HG03521 (cell line): Measurements from ENCODE around the gene C1QTNF9.
"Not testable (repeated sequence)": the region's sequence is repeated elsewhere in the genome, so short reads cannot be mapped to it uniquely, and the experiment has no call there.

ENCODE experiments used
- ATAC-seq: cut with Tn5 transposase; IDR thresholded peaks from one replicate; pipeline ENCODE4 v1.9.1; 2021; ENCODE audit warnings: mild to moderate bottlenecking, moderate library complexity; ENCODE audit not compliant: unreplicated experiment

Gene C1QTNF9

DNA sequence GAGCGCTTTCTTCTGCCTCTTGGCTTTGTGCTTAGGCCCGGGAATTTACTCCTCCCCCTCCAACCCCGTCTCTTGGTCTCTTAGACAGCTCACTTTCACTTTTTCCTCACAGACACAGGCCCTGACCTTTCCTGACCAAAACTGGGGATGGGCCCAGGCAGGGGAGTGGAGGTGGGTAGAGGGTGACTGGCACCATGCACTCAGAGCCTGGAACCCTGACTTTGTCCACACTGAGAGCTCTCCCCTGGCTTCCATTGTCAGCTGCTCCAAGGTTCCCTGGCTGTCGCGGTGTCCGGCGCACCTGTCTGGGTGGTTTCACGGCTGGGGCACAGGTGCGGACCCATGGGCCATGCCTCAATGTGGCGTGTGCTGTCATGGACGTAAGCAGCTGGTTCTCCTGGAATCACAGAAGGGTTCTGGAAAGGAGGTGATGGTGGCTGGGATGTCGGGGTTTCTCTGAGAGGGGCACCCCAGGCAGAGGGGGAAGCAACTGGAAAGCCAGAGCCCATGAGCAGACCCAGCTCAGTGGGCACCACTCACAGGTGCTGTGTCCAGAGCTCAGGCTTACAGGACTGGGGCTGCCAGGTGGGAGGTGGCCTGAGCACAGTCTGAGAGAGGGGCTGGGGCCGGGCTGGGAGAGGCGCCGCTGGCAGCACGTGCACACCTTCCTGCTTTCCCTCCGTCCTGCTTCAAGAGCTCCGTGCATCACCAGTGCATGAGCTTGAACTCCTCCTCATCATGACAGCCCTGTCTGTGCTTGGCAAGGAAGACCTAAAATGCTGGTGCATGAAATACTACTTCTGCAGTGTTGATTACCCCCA, 28.0 kb upstream of the C1QTNF9 start:
- ATAC-seq = no peak

DNA sequence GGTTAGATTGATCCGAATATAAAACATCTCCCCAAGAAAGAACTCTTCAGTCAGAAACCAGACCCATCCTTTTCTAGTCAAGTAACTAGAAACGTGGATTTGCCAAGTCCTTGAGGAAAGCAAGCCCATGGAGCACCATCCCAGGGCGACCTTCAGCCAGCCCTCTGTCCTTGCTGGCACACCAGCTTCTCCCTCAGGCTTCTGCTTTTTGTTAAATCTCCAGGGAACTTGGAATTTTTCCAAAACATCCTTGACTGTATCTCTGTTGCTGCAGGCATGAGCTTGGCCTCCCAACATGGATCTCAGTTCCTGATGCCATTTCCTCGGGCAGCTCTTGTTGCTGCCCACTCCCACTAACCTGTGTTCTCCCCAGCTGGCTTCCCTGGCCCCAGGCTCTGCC, 27.1 kb upstream of the C1QTNF9 start:
- no peak for ATAC-seq

DNA sequence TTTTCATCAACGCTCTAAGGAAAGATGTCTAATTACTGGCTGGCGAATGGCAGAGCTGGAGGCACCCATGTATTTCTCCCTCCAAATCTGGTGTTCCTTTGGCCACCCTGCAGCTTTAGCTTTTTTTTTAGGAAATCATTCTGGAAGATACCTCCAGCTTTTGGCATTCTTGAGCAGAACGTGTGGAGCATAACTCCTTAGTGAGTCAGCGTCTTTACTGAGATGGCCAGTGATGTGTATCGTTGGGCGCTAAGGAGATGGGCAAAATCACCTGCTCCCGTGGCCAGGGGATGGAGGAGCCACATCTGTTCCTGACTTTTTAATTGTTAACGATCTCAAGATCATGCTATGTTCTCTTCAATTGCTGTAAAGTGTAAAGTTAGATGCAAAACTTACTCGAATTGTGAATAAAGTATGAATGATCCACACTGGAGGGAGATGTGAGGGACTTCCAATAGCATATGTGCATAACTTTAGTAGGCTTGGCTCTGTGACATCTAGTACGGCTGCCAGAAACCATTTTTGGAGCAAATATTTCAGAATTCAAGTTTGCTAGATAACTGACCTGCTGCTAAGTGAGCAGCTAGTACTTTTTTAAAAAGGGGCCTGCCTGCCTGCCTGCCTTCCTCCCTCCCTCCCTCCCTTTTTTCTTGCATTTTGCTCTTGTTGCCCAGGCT, 24.4 kb upstream of the C1QTNF9 start:
- ATAC-seq = no peak

DNA sequence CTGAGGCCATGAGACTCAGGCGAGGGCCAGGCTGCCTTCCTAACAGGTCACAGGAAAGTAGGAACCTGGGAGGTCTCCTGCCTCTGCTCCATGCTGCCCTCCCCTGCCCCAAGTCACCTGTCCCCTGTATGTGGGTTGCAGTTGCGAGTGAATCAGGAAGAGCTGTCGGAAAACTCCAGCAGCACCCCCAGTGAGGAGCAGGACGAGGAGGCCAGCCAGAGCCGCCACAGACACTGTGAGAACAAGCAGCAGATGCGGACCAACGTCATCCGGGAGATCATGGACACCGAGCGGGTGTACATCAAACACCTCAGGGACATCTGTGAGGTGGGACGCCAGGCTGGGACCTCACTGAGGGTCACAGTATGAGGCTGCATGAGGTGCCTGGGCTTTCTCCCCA, 22.8 kb upstream of the C1QTNF9 start:
- ATAC-seq = no peak

- ATAC-seq = no peak
Observed at GRCh38 chr13:24287748-24288287, 21.6 kb upstream of the C1QTNF9 start.

DNA sequence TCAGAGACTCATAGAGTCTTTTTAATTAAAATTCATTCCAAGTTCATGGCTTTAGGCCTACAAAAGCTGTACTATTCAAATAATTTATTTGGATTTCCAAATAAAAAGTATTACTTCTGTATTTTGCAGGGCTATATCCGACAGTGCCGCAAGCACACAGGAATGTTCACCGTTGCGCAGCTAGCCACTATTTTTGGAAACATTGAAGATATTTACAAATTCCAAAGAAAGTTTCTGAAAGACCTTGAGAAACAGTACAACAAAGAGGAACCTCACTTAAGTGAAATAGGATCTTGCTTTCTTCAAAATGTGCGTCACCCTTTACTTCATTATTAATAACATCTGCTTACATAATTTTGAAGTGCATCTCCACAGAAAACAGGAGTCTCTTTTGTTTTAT, 20.5 kb upstream of the C1QTNF9 start:
- no peak for ATAC-seq

DNA sequence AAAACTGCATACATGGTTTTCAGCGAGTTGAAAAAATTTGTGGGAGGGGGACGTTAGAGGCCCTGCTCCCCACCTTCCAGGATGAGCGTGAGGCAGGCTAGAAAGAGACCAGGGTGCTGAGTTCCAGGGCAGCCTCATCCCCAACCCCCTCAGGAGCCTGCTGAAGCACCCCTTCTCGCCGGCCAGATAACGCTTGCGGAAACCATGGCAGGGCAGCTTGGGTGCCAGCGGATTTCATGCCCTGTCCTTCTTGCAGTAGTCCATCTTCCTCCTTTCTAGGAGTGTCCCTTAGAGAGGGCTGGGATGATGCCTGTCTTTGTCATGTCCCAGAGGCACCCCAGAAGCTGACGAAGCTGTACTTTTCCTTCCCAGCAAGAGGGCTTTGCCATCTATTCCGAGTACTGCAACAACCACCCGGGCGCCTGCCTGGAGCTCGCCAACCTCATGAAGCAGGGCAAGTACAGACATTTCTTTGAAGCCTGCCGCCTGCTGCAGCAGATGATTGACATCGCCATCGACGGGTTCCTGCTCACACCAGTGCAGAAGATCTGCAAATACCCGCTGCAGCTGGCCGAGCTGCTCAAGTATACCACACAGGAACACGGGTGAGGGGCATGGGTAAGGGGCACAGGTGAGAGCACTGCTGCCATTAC, 19.0 kb upstream of the C1QTNF9 start:
- ATAC-seq = no peak

- no peak for ATAC-seq
Observed at GRCh38 chr13:24292481-24292880, 16.9 kb upstream of the C1QTNF9 start.

GRCh38 chr13:24293746-24294145, 15.6 kb upstream of the C1QTNF9 start:
- no peak for ATAC-seq

DNA sequence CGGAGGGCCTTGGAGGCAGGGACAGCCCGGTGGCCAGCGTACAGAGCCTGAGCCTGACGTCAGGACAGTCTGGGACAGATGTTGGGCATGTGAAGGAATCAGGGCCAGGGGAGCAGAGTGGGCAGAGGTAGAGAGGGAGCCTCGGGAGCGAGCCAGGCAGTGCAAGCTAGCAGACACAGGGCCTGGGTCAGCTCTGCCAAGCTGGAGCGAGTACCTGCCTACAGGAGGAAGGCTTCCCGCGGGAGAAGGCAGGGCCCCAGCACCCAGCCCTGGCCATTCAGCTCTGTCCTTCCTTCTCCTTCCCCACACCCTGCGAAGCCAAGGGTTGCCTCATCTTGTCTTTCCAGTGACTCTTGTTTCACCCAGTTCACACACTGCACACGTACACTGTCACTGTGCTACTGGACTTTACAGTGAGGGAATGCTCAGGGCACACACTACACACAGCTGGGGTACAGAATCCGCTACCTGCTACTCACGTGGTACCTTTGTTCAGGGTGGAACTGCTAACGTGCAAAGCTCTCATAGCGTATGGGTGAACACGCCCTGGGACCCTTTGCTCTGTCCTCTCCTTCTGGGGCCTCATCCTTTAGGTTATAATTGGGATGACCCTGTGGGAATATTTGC, 9.8 kb upstream of the C1QTNF9 start:
- ATAC-seq = no peak

GRCh38 chr13:24301434-24301833, 7.9 kb upstream of the C1QTNF9 start:
- ATAC-seq = no peak

DNA sequence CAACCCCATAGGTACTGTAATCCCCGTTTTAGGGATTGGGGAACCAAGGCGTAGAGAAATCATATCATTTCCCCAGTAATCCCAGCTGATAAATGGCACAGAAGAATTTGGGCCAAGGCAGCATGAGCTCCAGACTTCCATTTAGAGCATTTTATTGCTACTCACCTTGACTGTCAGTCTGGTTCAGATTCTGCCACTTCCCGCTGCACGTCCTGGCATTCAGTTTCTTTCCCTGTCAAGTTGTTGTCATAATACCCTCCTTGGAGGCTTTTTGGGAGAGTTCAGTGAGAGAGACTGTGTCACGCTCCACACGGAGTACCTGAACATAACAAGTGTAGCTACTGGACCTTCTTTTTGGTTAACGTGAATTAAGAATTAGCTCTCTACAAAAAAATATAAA, 7.5 kb upstream of the C1QTNF9 start:
- ATAC-seq = no peak

GRCh38 chr13:24304620-24305019, 4.8 kb upstream of the C1QTNF9 start:
- no peak for ATAC-seq

GRCh38 chr13:24306632-24307031, 2.7 kb upstream of the C1QTNF9 start:
- no peak for ATAC-seq

GRCh38 chr13:24307211-24308067, 1.9 kb upstream of the C1QTNF9 start:
- no peak for ATAC-seq

GRCh38 chr13:24308068-24308445, 1.3 kb upstream of the C1QTNF9 start:
- no peak for ATAC-seq

- ATAC-seq = no peak
Observed at GRCh38 chr13:24308488-24309020, 826 bp upstream of the C1QTNF9 start.

DNA sequence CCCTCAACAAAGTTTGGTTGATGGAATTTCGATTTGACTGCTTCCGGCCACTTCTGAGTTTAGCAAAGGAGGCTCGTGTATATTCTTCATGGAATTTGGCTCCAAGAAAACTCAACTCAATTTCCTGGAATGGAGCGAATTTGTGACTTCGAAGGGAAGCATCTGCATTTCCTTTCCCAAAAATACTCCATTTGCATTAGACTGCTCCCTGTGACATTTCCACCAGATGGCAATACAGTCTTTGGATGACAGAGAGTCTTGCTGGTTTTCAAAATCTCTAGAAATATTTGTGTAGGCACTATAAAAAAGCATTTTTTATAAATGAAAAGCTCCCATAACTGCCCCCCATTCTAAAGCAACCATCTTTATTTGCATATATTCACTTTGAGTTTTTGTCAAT, 4.1 kb downstream of the C1QTNF9 start:
- no peak for ATAC-seq

- not testable (repeated sequence) for ATAC-seq
Observed at GRCh38 chr13:24317835-24318234, 8.5 kb downstream of the C1QTNF9 start.

DNA sequence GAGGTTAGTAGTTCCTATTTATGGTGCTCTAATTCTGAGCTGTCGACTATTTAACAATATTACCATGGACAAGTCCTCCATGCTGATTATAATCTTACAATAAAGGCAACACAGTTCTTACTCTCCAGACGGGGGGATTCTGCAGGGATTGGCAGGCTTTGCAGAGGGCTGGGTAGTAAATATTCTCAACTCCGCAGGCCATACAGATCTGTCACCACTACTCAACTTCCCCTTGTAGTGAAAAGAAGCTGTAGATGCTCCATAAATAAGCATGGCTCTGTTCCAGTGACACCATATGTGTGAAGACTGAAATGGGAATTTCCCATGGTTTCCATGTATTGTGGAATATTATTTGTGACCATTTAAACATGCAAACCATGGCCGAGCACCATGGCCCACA, 9.5 kb downstream of the C1QTNF9 start:
- not testable (repeated sequence) for ATAC-seq
